ENCODE results near the gene GTF3C2.
A peak's percentile ranks its signal among the peaks of the same experiment; 100 is the strongest.
"Not testable (repeated sequence)": the region's sequence is repeated elsewhere in the genome, so short reads cannot be mapped to it uniquely, and the experiment has no call there.

The GTF3C2 gene

DNA sequence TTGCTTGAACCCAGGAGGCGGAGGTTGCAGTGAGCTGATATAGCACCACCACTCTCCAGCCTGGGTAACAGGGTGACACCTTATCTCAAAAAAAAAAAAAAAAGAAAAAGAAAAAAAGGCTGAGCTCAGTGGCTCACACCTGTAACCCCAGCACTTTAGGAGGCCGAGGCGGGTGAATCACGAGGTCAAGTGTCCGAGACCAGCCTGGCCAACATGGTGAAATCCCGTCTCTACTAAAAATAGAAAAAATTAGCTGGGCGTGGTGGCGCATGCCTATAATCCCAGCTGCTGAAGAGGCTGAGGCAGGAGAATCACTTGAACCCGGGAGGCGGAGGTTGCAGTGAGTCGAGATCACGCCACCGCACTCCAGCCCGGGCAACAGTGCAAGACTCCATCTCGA is 36.7 kb downstream of the GTF3C2 start:
- not testable (repeated sequence) for DNase-seq

DNA sequence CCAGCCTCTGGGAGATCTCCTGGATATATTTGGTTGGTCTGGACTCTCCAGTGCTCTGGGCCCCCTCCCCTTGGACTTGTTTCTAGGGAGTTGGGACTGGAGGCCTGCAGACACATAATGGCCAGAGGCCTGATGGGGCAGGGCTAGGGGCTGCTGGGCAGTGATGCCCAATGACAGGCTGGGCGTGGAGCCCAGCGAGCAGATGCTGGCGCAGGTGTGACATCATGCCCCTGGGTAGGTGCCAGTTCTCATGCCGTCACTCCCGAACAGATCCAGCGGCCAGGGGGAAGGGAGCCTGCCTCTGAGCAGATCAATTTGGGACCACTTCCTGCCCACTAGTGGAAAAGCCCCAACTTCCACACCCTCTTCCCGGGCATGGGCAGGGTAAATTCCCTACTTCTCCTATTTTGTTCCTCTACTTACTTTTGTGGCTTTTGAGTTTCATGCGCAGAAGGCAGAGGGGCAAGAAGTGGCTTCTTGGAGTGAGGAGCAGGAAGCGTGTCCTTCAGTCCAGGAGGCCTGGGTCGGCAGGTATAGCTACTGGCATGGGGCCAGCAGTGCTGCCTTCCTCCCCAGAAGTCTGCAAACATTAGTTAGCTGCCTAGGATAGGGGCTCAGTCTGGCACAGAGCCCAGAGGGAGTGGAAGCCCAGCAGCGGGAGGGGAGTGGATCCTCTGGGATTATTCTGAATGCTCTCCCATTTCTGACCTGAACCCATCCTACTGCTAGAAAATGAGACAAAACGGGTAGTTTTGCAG is 39.7 kb downstream of the GTF3C2 start:
- DNase-seq = no peak

DNA sequence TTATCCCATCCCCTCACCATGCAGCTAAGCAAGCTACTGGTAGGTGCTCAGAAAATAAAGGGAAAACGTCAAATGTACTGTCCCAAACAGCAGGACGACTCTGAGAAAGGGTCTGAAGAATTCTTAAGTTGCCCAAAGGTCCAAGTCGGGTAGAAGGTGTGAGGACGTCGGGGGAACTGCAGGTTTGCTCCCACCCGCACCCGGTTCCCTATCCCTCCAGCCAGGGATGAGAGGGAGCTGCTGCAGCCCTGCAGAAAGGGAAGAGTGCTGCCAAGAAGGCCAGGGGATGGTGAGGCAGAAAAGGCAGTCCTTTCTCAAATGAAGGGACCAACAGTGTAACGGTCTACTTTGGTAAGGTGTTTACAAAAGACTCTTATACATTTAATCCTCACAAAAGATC is 41.4 kb downstream of the GTF3C2 start:
- no peak for DNase-seq

DNA sequence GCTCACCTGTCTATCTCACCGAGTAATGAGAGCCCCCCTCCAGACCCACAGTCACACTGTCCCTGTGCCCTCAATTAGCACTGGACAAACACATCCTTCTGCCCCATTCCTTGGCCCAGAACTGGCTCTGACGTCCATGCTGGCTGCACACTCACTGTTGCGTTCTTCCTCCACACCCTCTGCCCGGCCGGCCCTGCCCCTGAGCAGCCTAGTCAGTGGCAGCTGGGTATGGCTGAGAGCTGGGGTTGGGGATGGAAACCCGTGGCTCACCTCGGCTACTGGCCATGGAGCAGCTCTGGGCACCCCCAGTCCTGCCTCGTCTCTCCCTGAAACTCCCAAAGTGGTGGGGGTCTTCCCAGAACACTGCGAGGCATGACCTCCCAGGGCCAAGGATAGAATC is 41.9 kb downstream of the GTF3C2 start:
- DNase-seq = no peak

DNA sequence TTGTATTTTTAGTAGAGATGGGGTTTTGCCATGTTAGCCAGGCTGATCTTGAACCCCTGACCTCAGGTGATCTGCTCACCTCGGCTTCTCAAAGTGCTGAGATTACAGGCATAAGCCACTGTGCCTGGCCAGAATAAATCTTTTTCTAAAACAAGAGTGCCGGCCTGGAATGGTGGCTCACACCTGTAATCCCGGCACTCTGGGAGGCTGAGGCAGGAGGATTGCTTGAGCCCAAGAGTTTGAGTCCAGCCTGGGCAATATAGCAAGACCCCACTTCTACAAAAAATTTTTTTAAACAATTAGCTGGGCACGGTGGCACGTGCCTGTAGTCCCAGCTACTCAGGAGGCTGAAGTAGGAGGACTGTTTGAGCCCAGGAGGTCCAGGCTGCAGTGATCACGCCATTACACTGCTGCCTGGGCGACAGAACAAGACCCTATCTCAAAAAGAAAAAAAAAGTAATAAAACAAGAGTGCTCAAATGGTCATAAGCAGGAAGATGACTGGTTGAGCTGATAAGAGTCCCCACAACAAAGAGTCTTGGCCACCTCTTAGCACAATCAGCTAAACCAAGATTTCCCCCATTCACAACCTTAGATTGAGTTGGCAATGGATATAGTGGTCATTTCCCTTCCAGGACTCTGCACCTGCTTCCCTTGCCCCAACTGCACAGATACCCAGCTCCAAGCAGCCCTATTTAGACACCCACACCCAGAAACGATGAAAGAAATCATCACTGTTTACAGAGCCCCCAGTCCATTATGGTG is 42.5 kb downstream of the GTF3C2 start:
- no peak for DNase-seq

DNA sequence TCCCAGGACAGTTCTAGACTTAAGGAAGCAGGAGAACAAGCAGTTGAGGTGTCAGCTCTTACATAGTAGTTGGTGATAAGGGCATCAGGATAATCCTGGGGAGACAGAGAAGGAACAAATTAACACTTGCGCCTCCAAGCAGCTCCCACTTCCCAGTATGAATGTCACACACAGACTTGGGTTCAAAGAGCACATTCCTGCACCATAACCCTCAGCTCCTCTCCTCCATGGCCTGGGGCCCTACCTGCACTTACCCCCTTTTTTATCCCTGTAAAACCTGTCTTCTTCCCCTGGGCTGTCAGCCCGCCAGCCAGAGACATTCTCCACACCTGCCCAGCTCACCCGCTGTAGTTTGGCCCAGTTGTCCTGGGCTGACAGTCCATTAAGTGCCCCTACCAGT is 44.4 kb downstream of the GTF3C2 start:
- no peak for DNase-seq

DNA sequence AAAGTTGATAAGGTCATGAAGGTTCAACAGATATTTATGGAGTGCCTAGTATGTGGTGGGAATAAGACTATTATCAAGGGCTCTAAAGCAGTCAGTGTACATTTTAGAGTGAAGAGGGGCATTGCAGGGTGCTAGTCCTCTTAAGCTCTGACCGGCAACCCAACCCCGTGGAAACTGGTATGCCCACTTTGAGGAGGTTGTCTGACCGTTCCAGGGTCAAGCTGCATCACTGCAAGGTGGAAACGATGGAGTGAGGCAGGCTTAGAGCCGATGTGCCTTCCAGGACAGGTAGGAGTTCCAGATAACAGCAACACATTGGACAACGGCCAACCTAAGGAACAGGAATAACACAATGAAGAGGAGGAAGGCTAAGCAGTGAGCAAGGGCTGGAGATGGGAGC is 46.9 kb downstream of the GTF3C2 start:
- DNase-seq = no peak

DNA sequence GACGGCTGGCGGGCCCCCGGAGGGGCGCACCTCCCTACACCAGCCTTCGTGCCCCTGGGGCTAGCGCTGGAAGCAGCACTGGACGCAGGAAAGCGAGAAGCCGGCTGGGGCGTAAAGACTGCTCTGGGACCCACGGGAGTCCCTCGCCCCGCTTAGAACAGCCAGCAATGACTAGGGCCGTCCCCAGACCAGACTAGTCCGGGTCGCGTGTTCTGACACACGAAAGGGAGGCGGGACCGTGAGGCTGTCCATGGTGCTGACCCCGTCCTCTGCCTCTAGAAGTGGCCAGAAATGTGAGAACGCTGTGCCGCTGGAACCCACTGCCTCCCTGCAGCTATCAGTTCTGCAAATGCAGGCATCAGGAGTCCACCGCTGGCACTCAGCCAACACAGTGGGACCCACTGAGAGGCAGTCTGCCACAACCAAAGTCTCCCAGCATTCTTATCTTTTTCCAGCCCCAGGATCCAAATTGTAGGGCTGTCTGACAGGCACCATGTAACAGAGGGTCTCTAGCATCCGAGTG is 48.1 kb downstream of the GTF3C2 start, which contains the start of gene UCN:
UCN (minus strand) TSS at position 87 of the 523 bp plus-strand sequence. CDS start 550 bp downstream, outside the sequence.
- DNase-seq = no peak

DNA sequence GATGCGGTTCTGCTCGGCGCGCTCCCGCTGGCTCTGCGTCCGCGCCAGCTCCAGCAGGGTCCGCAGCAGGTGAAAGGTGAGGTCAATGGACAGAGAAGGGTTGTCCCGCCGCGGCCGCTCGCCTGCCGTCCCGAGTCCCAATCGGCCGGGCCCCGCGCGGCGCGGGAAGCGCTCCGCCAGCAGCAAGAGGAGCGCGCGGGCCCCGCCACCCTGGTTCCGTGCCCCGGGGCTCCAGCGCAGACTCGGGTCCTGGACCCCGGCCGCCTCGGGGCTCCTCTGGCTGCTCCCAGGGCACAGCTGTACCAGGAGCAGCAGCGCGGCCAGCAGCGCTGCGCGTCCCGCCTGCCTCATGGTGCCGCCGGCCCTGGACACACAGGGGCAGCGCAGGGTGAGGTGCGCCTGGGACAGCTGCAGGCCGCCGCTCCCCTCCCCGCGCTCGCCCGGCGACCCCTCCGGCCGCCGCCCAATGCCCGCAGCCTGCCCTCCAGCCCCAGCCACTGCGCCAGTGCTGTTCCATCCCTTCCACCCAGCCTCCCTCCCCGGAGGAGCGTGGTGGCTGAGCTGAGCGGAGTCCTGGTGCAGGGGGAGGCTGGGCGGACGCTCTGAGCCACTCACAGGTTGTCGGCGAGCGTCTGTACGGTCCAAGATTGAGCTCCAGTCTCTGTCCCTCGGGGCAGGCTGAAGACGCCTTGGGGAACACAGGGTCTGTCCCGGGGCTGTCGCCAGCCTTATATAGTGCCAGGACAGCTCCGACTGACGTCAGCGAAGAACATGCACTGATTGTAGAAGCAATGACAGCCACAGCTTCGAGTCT is 48.8 kb downstream of the GTF3C2 start:
- DNase-seq = no peak

DNA sequence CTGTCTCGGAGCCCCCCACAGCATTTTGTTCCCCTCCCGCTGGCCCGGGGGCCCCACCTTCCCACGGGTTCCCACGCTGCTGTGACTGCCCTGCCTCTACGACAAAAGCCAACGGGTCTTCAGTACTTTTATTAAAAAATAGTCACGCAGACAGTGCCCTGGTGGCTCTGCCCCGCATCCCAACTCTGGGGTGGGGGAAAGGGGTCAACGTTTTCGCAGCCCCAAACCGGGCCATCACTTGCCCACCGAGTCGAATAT is 49.3 kb downstream of the GTF3C2 start:
- DNase-seq = no peak

DNA sequence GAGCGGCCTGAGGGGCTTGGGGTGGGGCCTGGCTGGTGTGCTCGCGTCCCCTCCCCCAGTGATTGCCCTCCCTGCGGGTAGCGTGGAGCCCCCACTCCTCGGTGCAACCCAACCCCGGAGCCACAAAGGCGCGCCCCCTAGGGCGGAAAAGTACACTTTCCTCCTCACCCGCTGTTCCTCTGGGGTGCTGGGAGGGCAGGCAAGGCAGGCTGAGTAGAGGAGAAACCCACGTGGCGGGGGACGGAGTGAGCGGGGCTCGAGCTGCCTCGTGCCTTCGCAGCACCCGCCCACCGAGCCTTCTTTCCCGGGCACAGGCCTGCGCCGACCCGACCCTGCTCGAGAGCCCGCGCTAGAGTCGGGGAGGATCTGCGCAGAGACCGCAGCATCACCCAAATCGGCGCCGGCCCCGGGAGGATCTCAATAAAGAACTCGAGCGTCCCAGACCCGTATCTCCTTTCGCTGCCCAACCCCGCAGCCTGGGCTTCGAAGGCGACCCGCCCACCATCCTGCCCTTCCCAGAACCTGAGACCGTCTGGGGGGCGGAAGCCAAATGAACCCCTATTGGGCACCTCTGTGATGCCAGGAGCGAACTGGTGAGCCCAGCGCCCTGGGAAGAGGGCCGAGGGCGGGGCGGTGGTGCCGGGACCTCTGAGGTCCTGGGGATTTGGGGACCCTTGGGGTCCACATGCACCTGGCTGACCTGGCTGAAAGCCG is 49.8 kb downstream of the GTF3C2 start:
- no peak for DNase-seq

DNA sequence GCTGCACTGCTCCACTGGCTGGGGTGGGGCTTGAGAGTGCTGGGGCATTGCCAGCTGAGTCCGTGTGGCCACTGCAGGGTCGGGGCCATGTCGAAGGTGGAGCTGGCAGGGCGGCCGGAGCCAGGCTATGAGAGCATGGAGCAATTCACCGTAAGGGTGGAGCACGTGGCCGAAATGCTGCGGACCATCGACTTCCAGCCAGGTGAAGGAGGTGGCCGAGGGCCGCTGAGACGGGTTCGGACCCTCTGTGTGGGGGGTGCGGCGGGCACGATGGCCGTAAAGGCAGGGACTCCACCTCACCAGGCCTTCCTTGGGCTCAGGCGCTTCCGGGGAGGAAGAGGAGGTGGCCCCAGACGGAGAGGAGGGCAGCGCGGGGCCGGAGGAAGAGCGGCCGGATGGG is 50.4 kb downstream of the GTF3C2 start:
- DNase-seq = no peak

DNA sequence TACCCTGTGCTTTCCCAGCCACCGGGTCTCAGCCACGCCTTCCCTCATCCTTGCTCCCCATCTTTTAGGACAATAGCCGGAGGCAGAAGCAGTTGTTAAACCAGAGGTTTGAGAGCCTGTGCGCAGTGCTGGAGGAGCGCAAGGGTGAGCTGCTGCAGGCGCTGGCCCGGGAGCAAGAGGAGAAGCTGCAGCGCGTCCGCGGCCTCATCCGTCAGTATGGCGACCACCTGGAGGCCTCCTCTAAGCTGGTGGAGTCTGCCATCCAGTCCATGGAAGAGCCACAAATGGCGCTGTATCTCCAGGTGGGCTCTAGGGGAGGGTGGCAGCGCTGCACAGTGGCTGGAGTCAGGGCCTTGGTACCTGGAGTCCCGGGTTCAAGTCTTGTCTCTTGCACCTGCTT is 51.0 kb downstream of the GTF3C2 start:
- no peak for DNase-seq

DNA sequence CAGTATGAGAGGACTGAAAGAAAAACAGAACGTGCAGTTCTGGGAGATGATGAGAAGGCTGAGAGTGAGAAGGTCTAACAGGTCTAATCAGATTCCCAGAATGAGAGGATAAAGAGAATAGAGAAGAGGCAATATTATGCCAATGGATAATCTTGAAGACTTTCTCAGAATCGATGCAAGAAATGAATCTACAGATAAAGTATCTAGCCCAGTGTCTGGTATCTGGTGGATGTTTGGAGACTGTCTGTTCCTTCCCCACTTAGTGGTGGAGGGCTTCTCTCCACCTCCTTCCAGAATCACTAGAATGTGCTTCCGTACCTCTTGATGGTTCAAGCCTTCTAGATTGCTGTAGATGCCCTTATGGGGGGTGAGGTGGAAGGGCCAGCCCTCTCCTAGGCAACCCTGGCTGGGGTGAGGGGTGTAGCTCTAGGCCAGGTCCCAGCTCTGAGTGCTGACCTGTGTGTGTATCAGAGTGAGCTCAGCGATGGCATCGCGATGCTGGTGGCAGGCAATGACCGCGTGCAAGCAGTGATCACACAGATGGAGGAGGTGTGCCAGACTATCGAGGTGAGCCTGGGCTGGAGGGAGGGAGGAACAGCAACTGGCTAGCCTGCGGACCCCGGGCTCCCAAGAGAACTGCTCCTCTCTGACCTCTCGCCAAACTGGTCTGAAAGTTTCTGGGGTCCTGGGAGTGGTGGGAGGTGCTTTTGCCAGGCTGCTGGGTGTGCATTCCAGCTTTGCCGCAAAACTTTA is 51.9 kb downstream of the GTF3C2 start:
- no peak for DNase-seq

DNA sequence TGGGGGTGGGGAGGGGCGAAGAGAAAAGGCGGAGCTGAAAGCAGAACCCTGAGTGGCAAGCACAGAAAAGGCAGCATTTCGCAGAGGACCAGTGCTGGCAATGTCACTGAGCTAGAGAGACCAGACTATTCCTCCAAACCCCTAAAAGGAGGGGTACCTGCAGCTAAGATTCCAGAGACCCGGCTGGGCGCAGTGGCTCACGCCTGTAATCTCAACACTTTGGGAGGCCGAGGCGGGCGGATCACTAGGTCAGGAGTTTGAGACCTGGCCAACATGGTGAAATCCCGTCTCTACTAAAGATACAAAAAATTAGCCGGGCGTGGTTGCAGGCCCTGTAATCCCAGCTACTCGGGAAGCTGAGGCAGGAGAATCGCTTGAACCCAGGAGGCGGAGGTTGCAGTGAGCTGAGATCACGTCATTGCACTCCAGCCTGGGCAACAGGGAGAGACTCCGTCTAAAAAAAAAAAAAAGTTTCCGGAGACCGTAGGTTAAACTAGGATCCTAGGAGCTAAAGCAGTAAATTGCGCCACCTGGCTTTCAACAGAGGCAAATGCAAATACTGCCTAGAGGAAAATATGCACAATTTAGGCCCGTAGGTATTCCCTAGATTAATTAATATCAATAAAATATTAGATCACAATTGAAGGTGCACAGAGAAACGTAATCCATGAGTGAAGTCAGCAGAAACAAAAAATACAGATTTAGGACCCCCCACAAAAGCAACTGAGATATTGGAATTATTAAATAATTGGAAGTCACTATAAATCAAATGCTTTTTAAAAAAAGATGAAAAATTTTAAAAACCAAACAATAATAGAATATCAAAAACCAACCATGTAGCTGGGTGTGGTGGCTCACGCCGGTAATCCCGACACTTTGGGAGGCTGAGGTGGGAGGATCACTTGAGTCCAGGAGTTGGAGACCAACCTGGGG is 53.2 kb downstream of the GTF3C2 start:
- peak; percentile 57 for DNase-seq

DNA sequence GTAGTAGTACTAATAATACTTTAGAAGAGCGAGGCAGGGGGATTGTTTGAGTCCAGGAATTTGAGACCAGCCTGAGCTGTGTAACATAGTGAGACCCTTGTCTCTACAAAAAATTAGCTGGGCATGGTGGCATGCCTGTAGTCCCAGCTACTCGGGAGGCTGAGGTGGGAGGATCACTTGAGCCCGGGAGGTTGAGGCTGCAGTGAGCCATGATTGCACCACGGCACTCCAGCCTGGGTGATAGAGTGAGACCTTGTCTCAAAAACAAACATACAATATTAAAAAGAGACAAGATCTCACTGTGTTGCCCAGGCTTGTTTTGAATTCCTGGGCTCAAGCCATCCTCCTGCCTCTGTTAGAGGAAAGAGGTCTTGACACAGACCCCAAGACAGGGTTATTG is 56.0 kb downstream of the GTF3C2 start:
- DNase-seq = not testable (repeated sequence)

DNA sequence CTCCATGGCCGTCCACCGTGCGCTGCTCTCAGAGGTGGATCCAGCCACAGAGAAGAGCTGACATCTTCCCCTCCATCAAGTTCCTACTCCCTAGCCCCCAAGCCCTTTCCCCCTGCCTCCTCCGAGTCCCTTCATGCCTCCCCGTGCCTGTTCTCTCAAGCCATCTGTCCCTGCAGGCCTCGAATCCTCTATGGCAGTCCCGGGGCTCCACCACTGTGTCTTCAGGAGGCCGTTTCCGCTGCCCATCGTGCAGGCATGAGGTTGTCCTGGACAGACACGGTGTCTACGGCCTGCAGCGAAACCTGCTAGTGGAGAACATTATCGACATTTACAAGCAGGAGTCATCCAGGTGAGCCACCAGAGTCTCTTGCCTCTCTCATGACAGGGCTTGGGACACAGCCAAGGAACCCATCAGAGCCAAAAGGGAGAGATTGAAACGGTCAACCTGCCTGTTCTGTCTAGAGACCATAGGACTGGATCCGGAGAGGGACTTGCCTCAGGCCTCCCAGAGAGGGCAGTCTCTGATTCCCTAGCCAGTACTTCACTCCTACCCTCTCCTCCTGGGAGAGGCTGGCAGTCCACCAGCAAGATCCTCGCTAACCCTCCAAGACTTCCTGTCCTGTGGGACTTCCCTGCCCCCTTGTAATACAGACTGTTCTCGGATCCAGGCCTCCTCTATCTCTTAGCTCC is 58.0 kb downstream of the GTF3C2 start:
- no peak for DNase-seq

DNA sequence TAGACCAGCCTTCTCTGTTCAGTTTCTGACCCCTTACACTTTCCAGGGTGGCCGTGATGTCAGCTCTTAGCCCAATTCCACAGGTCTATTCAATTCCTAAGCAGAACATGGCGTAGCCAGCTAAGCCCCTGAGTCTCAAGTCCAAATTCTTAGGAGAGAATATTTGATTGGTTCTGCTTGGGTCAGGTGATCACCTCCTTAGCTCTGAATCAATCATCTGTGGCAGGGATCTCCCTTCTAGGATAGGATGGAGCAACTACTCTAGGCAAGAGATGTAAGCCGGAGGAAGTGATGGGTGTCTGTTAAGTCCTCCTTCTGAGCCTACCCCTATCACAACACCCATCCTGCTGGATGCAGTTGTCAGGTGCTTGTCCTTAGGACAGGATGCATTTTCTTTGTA is 59.4 kb downstream of the GTF3C2 start:
- no peak for DNase-seq

DNA sequence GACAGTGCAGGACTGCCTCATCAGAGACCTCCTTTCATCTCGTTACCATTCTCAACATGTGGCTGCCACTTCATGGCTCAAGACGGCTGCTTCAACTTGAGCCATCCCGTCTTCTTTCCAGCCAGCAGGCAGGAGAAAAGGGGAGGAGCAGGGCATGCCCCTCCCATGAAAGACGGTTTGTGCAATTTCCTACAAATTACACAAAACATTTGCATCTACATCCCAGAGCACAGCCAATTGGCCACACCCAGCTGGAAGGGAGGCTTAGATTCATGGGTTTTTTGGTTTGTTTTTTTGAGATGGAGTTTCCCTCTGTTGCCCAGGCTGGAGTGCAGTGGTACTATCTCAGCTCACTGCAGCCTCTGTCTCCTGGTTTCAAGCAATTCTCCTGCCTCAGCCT is 60.1 kb downstream of the GTF3C2 start:
- no peak for DNase-seq

DNA sequence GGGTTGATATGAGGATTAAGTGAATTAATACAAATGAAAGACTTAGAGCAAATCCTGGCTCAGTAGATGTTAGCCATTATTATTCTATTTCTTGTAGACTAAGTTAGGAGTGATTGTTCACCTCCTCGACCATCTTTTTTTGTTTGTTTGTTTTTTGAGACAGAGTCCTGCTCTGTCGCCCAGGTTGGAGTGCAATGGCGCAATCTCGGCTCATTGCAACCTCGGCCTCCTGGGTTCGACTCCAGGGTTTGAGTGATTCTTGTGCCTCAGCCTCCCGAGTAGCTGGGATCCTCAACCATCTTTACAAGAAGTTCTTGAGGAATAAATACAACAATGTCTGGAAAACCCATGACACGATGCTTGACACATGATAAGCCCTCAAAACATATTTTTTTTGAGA is 61.6 kb downstream of the GTF3C2 start:
- no peak for DNase-seq

Data from NCI-H1092 (cell line).